Upper lobe of left lung (tissue), 4 donors: ENCODE data around the gene ARGLU1.

Experiments
- CTCF ChIP-seq, 6 experiments: fragments of 450-650 bp in 4 of 6; fragments of 200-600 bp in 2 of 6; sonication (generic) in 2 of 6; IDR thresholded peaks; one replicate each; pipeline ENCODE4 v1.5.1; 2016 to 2019; ENCODE audit warnings: antibody characterized with exemption in 6 of 6
- EP300 ChIP-seq, 4 donors: sonication (generic); formaldehyde crosslinking; IDR thresholded peaks; one replicate each; pipeline ENCODE4 v1.5.1; 2017; ENCODE audit warnings: antibody characterized with exemption in 4 of 4, control low read depth in 2 of 4
- POLR2A ChIP-seq, 4 donors: fragments of 450-650 bp; IDR thresholded peaks; one replicate each; pipeline ENCODE4 v1.5.1; 2016 to 2017; ENCODE audit warnings: antibody characterized with exemption in 4 of 4, mild to moderate bottlenecking in 2 of 4
- POLR2AphosphoS5 ChIP-seq, 2 donors: sonication (generic); formaldehyde crosslinking; IDR thresholded peaks; one replicate each; pipeline ENCODE4 v1.5.1; 2017; ENCODE audit warnings: antibody characterized with exemption in 2 of 2

DNA sequence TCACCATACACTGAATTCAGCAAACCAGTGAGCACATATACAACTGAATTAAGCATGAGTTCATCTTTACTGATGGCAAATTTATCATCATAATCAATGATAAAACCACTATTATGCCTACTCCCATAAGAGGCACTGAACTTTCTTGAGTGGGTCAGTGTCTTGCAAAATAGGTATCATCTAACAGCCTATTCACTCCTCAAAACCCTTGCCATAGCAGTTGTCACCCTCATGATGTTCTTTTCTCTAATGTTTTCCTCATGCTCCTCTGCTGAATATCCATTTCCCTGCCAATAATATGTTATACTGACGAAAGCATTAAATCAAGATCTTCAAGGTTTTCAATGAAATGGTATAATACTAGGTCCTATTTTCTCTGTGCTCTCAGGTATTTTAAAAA lies 5.6 kb downstream of the ARGLU1 start:
- TF ChIP-seq CTCF (IDR thresholded peaks at IDR 0.05): no peak
- no peak for TF ChIP-seq POLR2AphosphoS5 (IDR thresholded peaks at IDR 0.05)
- TF ChIP-seq POLR2A (IDR thresholded peaks at IDR 0.05): no peak
- no peak for TF ChIP-seq EP300 (IDR thresholded peaks at IDR 0.05)
